ENCODE measurements around the gene NDOR1.
A peak's percentile ranks its signal among the peaks of the same experiment; 100 is the strongest.

NDOR1 gene

DNA sequence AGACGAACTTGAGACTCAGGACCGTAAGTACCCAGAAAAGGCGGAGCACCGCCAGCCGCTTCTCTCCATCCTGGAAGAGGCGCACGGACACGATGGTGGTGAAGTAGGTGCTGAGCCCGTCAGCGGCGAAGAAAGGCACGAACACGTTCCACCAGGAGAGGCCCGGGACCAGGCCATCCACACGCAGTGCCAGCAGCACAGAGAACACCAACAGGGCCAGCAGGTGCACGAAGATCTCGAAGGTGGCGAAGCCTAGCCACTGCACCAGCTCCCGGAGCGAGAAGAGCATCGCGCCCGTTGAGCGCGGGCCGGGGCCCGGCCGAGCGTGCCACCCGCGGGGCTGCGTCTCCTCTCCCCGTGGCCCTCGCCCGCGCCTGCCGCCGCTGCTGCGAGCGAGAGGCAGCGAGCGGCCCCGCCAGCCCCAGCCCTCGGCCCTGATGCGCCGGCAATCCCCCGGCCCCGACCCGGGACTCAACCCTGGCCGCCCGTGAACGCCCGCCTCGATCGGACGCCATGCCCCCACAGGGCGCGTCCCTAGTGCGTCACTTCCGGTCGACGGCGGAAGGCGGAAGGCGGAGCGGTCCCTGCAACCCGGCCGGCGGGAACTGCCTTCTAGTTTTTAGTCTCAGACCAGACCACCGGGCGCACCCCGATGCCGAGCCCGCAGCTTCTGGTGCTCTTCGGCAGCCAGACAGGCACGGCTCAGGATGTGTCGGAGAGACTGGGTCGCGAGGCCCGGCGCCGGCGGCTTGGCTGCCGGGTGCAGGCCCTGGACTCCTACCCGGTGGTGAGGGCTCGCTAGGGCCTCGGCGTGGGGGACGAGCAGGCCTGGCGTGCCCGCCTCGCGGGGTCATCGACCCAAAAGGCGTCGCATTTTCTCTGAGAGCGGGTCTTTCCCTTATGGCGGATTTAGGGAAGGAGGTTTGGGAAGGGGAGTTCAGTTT is at the start of gene NDOR1, which contains the start of gene TMEM203:
Gene NDOR1 (plus strand): TSS at position 575 of the 944 bp plus-strand sequence. CDS start 78 bp downstream, at position 653.
Gene TMEM203 (minus strand): TSS at position 523 of the 944 bp plus-strand sequence. CDS start 234 bp downstream, at position 289.
- DNase-seq (ENCODE audit: low read depth, low spot score), result peak; percentile 91

DNA sequence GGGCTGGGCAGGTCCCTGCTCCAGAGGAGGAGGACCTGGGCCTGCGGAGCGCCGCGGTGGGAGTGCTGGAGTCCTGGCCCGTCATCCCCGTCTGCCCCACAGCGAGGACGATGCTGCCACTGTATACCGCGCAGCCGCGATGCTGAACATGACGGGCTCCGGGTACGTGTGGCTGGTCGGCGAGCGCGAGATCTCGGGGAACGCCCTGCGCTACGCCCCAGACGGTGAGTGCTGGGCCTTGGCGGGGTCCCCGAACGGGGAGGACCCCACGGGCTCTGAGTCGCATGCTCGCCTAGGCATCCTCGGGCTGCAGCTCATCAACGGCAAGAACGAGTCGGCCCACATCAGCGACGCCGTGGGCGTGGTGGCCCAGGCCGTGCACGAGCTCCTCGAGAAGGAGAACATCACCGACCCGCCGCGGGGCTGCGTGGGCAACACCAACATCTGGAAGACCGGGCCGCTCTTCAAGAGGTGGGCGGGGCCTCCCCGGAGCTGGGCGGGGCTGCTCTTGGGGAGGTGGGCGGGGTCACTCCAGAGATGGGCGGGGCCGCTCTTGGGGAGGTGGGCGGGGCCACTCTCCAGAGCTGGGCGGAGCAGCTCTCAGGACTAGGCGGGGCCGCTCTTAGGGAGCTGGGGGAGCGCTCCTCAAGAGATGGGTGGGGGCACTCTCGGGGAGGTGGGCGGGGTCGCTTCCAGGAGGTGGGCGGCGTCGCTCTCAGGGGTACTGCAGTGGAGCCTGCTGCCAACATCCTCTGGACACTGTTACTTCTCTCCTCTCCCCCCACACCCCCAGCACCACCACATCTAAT is 48.7 kb upstream of the NDOR1 start:
- DNase-seq (ENCODE audit: low read depth, low spot score), result peak; percentile 14

DNA sequence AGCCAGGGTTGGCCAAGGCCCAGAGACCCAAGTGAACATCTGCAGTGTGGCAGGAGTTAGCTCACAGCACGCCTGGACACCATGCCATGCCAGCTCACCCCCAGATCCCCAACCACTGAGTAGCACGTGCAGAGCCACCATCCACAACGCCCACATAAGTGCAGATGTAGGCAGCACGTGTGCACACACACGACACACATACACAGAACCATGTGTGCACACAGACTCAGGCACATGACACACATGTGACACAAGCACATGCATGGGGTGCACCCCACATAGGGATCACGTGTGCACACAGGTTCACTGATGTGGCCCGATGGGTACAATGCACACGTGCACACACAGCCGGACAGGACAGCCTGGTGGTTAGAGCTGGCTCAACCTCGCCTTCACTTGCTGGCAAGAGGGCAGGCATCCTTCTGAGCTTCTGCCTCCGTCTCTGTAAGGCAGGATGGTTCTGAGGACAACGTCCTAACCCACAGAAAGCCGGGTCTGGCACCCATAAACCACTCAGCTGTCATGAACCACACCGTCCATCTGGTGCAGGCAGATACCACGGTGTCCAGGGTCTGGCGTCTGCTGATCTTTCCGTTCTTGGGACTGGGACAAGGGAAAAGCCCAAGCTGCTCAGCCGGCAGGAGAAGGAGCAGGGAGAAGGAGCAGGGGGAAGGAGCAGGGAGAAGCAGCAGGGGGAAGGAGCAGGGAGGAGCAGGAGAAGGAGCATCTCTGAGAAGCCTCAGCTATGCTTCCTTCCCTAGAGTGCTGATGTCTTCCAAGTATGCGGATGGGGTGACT is 47.7 kb upstream of the NDOR1 start:
- DNase-seq (ENCODE audit: low read depth, low spot score), result no peak

DNA sequence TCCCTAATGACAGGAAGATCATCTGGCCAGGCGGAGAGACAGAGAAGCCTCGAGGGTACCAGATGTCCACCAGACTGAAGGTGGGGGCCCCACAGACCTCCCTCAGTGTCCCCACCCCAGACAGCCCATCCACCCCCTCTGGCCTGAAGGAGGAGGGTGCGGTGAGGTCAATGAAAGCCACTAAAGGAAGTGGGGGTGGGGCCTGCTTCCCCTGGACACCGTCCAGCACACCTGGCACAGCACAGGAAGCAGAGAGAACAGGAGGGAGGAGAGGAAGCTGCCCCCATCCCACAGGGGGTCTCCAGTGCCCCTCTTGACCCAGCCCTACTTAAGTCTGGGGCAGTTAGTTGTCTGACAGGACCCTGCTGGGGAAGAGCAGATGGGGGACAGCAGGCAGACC is 46.9 kb upstream of the NDOR1 start:
- no peak for DNase-seq (ENCODE audit: low read depth, low spot score)

DNA sequence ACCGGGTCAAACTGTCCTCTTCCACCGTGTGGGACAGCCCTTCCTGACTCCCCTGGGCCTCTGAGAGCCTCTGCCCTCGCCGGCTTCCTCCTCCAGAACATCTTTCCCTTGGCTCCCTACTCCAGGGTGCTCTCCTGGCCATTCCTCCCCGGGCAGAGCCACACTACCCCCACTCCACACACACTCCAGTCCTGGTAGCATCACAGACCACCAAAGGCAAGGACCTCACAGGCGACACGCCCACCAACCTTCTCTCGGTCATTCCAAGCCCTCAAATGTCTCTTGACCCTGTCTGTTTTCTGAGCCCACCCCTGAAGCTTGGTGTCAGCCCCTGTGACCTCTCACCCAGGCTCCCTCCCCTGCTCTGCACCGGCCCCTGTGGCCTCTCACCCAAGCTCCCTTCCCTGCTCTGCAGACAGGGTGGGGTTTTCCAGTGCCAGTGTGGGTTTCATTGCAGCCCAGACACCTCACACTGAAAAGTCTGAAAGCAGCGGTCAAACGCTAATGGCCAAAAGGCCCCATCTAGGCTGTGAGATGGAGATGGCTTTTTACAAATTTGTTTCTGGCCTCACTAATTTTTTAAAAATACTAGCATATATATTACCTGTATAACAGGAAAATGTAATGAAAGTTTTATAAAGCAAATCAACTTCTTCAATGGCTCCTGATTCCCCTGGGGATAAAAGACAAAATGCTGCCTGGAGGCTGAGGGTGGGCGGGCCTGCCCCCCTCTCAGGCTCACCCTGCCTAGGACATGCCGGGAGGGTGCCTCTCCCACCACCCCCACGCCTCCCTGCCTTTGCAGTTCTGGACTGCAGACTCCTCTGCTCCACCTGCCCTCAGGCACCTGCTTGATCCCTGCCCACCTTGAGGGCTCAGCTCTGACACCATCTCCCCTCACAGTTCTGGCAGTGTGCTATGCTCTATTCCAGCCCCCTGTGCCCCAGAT is 46.1 kb upstream of the NDOR1 start:
- DNase-seq (ENCODE audit: low read depth, low spot score), result no peak

DNA sequence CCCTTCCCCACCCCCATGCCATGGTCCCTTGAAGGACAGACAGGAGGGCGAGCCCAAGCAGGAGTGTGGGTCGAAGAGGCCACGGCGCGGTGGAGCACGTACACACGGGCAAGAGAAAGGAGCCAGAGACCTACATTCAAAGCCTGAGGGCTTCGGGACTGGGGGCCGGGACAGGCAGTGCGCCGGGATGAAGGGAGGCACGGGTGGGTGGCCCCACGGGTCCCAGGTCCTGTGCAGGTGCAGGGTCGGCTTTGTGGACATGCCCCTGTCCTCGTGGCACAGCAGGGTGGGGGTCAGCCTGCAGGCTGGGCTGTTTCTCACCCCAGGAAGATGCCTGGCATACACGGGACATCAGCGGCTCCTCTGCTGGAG is 45.5 kb upstream of the NDOR1 start:
- no peak for DNase-seq (ENCODE audit: low read depth, low spot score)

DNA sequence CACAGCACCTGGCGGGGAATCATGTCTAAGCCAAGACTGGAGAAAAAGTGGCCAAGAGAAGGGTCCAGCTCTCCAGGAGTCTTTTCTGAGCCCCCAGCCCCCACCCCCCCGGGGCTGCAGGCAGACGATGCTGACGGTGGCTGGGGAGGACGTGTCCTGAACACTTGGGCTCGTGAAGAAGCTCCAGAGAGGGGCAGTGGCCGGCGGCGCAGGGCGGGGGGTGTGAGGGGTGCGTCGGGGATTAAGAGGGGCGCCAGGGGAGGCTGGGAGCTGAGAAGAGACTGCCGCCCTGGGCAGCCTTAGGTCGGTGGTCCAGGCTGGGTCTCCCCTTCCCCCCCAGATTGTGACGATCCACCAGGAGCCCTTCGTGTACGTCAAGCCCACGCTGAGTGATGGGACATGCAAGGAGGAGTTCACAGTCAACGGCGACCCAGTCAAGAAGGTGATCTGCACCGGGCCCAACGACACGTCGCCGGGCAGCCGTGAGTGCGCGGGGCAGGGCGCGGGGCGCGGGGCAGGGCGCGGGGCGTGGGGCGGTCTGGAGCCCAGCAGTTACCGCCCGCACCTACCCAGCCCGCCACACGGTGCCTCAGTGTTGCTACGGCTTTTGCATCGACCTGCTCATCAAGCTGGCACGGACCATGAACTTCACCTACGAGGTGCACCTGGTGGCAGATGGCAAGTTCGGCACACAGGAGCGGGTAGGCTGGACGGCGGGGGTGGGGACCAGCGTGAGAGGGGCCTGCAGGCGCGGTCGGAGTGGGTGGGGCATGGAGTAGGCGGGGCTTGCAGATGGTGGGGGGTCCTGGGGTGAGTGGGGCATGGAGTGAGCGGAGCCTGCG is 44.6 kb upstream of the NDOR1 start:
- no peak for DNase-seq (ENCODE audit: low read depth, low spot score)

DNA sequence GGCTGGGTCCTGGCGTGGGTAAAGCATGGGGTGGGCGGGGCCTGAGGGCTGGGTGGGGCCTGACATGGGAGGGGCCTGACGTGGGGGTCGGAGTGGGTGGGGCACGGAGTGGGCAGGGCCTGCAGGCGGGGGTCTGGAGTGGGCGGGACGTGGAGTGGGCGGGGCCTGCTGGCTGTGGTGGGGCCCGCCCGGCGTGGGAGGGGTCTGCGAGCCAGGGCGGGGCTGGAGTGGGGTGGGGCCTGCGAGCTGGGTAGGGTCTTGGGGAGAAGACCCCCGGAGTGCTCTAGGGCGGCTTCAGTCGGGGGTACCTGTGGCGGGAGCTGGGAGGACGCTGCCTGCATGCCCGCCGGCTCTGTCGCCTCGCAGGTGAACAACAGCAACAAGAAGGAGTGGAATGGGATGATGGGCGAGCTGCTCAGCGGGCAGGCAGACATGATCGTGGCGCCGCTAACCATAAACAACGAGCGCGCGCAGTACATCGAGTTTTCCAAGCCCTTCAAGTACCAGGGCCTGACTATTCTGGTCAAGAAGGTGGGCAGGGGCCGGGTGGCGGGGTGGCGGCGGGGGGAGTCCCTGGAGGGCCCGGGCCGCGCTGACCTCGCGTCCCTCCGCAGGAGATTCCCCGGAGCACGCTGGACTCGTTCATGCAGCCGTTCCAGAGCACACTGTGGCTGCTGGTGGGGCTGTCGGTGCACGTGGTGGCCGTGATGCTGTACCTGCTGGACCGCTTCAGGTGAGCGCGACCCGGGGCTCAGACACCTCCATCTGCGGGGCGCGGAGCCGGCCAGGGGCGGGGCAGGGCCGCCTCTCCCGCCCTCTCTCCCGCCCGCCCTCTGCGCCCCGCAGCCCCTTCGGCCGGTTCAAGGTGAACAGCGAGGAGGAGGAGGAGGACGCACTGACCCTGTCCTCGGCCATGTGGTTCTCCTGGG is 43.7 kb upstream of the NDOR1 start:
- no peak for DNase-seq (ENCODE audit: low read depth, low spot score)

DNA sequence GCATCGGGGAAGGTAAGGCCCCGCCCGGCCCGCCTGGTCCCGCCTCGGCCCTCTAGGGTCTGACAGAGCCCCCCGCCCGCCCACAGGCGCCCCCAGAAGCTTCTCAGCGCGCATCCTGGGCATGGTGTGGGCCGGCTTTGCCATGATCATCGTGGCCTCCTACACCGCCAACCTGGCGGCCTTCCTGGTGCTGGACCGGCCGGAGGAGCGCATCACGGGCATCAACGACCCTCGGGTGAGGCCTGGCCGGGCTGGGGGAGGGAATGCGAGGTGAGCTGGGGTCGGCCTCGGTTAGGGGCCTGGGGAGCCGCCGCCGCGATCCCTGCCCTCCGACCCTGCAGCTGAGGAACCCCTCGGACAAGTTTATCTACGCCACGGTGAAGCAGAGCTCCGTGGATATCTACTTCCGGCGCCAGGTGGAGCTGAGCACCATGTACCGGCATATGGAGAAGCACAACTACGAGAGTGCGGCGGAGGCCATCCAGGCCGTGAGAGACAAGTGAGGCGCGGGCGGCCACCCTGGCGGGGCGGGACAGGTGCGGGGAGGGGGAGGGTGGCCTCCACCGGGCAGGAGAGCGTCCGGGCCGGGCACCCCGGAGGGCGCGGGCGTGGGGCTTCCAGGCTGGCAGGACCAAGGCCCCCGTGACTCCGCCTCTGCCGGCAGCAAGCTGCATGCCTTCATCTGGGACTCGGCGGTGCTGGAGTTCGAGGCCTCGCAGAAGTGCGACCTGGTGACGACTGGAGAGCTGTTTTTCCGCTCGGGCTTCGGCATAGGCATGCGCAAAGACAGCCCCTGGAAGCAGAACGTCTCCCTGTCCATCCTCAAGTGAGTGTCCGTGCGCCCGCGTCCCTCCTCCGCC is 42.8 kb upstream of the NDOR1 start:
- no peak for DNase-seq (ENCODE audit: low read depth, low spot score)

DNA sequence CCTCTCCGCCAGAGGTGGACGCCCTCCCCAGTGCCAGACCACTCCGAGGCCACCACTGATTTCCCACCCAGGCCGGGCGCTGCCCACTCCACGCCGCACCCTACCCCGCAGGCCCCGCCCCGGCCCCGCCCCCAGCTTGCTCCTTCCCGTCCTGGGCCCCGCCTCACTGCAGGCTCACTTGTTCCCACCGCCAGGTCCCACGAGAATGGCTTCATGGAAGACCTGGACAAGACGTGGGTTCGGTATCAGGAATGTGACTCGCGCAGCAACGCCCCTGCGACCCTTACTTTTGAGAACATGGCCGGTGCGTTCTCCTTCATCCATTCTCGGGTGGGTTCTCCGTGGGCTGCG is 42.2 kb upstream of the NDOR1 start:
- DNase-seq (ENCODE audit: low read depth, low spot score), result no peak

DNA sequence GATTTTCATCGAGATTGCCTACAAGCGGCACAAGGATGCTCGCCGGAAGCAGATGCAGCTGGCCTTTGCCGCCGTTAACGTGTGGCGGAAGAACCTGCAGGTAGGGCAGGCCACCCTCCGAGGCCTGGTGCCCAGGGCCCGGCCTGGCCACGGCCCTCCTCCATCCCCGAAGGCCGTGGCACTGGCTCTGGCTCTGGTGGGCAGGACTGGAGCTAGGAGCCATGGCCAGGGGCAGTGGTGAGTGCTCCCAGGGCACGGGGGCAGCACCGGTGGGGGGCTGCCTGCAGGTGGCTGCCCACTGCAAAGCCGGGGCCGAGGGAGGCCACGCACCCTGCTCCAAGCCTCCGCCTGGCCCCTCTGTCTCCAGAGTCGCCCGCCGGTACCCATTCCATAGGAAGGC is 41.7 kb upstream of the NDOR1 start:
- no peak for DNase-seq (ENCODE audit: low read depth, low spot score)

DNA sequence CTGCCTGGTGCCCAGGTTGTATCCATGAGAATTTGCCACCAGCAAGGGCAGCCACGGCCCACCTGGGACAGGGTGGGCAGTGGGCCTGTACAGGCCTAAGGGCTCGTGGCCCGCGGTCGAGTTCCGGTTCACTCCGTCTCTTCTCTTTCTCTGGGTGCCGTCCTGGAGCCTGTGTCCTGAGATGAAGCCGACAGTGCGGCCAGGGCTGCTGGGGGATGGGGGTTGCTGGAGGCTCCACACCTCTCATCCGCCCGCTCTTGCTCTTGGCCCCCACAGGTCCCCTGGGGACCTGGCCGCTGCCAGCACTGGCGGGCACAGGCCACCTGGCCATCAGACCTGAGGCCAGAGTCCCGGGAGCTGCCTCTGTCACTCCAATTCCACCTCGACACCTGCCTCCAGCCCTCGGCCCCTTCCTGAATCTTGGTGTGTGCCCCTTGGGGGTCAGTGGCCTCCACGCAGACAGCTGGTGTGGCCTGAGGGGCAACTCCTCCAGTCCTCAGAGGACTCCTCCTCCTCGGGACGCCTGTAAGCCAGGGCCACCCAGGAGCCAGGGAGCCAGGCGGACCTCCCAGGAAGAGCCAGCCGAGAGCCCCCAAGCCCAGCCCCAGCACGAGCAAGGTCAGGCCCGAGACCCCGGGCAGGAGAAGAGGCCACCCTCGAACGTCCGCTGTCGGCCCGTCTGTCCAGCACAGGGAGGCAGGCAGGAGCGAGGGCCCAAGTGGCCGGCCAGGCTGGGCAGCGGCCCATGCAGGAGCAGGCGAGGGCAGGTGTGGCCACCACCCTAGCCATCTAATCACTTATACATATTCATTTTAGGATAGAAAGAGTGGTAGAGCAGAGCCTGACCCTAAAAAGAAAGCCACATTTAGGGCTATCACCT is 40.9 kb upstream of the NDOR1 start:
- DNase-seq (ENCODE audit: low read depth, low spot score), result no peak

DNA sequence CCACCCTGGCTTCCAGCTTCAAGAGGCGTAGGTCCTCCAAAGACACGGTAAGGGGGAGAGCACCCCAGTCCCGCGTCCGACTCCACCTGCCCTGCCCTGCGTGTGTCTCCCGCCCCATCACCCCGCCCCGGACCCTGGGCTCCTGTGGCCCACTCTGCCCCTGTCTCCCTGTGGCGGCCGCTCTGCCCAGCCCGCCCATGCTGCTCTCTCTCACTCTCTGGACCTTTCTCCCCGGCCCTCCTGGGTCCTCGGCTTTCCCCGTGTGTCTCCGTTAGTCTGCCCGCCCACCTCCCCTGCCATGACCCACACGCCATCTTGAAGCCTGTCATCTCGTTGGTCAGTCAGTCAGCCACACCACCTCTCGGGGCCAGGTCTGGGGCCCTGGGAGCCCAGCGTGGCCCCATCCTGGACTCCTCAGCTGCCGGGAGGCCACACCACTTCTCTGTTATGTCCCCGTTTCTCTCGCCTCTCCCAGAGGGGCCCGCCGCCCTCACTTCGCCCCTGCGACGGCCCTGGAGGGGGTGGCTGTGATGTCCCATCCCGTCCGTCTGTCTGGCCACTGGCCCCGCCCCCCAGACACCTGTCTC is 40.2 kb upstream of the NDOR1 start:
- DNase-seq (ENCODE audit: low read depth, low spot score), result no peak

DNA sequence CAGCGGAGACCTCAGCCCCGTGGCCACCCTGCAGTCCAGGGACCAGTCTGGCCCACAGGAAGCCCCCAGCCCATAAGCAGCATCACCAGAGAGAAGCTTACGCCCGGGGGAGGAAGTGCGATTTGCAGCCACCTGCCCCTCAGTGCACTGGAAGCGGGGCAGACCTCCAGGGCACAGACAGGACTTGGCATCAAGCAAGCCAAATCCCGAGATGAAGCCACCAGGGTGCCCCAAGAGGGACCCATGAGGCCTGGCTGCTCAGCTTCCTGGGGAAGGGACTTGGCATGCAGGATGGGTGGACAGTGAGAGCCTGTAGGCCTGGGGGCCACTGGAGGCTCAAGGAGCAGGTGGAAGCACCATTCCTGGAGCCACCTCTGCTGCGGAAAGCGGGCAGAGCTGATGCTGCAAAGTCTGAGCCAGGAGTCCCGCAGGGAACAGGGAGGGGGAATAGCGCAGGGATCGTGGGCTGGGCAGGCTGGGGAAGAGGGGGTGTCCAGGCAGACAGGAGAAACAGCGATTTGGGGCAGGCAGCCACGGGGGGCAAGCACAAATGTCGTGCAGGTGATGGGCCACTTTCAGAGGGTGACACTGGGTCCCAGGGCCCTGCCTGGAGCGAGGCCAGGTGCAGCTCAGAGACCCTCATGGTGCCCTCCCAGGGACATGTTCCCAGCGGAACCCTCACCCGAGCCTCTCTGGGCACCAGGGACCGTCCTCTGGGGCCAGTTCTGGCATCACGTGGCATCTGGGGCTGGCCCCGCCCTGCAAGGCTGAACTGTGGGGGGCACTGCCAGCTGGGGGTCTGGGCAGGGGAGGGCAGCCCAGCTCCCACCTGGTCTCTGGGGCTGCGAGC is 38.9 kb upstream of the NDOR1 start:
- DNase-seq (ENCODE audit: low read depth, low spot score), result no peak

DNA sequence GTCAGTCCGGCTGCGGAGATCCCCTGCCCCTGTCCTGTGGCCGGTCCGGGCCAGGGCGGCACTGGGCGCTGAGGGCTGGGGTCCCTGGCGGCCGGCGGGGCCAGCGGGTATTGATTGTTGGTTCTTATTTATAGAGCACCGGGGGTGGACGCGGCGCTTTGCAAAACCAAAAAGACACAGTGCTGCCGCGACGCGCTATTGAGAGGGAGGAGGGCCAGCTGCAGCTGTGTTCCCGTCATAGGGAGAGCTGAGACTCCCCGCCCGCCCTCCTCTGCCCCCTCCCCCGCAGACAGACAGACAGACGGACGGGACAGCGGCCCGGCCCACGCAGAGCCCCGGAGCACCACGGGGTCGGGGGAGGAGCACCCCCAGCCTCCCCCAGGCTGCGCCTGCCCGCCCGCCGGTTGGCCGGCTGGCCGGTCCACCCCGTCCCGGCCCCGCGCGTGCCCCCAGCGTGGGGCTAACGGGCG is 38.2 kb upstream of the NDOR1 start:
- no peak for DNase-seq (ENCODE audit: low read depth, low spot score)

Data from activated naive CD8-positive, alpha-beta T cell treated with anti-CD3 and anti-CD28 coated beads, Interleukin-2, amount 50 U/mL, for 16 hours (primary cell).